D341Med (cell line): ENCODE measurements around the gene TRIO.
"Not testable (repeated sequence)": the region's sequence is repeated elsewhere in the genome, so short reads cannot be mapped to it uniquely, and the experiment has no call there.

Experiments used
- DNase-seq: peaks from one replicate; pipeline ENCODE4 v3.0.0; 2012; ENCODE audit warnings: low spot score

The TRIO gene

GRCh38 chr5:14415024-14415697 is 272.0 kb downstream of the TRIO start:
- no peak for DNase-seq

GRCh38 chr5:14415698-14416074 is 272.5 kb downstream of the TRIO start:
- no peak for DNase-seq

- DNase-seq: no peak
Measured at GRCh38 chr5:14416621-14417275, 273.6 kb downstream of the TRIO start.

GRCh38 chr5:14417276-14417730 is 274.2 kb downstream of the TRIO start:
- DNase-seq: no peak

- DNase-seq: no peak
Measured at GRCh38 chr5:14417792-14418765, 274.9 kb downstream of the TRIO start.

- no peak for DNase-seq
Measured at GRCh38 chr5:14419686-14420085, 276.5 kb downstream of the TRIO start.

- DNase-seq: no peak
Measured at GRCh38 chr5:14420101-14420811, 277.1 kb downstream of the TRIO start.

- no peak for DNase-seq
Measured at GRCh38 chr5:14421851-14422250, 278.7 kb downstream of the TRIO start.

GRCh38 chr5:14424011-14424685 is 281.0 kb downstream of the TRIO start:
- no peak for DNase-seq

- no peak for DNase-seq
Measured at GRCh38 chr5:14425559-14425958, 282.4 kb downstream of the TRIO start.

GRCh38 chr5:14426521-14426920 is 283.4 kb downstream of the TRIO start:
- no peak for DNase-seq

GRCh38 chr5:14428302-14429081 is 285.4 kb downstream of the TRIO start:
- no peak for DNase-seq

GRCh38 chr5:14429101-14430050 is 286.2 kb downstream of the TRIO start:
- DNase-seq: no peak

GRCh38 chr5:14431534-14431933 is 288.4 kb downstream of the TRIO start:
- no peak for DNase-seq

GRCh38 chr5:14432931-14433589 is 289.9 kb downstream of the TRIO start:
- DNase-seq: no peak

- DNase-seq: no peak
Measured at GRCh38 chr5:14435481-14435880, 292.3 kb downstream of the TRIO start.

- not testable (repeated sequence) for DNase-seq
Measured at GRCh38 chr5:14436122-14436521, 293.0 kb downstream of the TRIO start.

GRCh38 chr5:14436801-14437542 is 293.8 kb downstream of the TRIO start:
- DNase-seq: no peak
